NK-92 treated with Interleukin-12 subunit alpha and Interleukin-12 subunit beta, amount 100 ng/mL, for 24 hours (cell line): ENCODE results near the gene ZSWIM4.

Experiments
- DNase-seq: peaks from one replicate; lab custom pipeline; 2025; lab: John Stamatoyannopoulos, UW

ZSWIM4 gene

GRCh38 chr19:13875824-13876223 lies 80.6 kb downstream of the ZSWIM4 start:
- no peak for DNase-seq

GRCh38 chr19:13876834-13877233 lies 81.6 kb downstream of the ZSWIM4 start, which contains the start of gene NANOS3:
Gene NANOS3, plus strand, starts transcription at chr19:13877134. Its CDS starts 115 bp downstream, at chr19:13877249.
- DNase-seq = no peak

GRCh38 chr19:13877303-13877702 lies 82.1 kb downstream of the ZSWIM4 start:
- DNase-seq = no peak

- DNase-seq = peak; percentile 94
Measured at GRCh38 chr19:13880059-13881043, 85.1 kb downstream of the ZSWIM4 start.

- no peak for DNase-seq
Measured at GRCh38 chr19:13881251-13881691, 86.0 kb downstream of the ZSWIM4 start.
